DMS114 treated with DMSO at 0.1 percent for 48 hours (cell line): ENCODE results near the gene THADA.

ENCODE experiments used
- DNase-seq: peaks from one replicate; lab custom pipeline; 2025; ENCODE audit not compliant: unreplicated experiment; lab: John Stamatoyannopoulos, UW

Gene THADA

GRCh38 chr2:43258547-43259156 is 337.2 kb downstream of the THADA start:
- no peak for DNase-seq

- DNase-seq, result no peak
Measured at GRCh38 chr2:43255296-43255910, 340.4 kb downstream of the THADA start.

GRCh38 chr2:43254331-43254730 is 341.5 kb downstream of the THADA start:
- DNase-seq, result no peak

- no peak for DNase-seq
Measured at GRCh38 chr2:43251171-43251731, 344.6 kb downstream of the THADA start.

- DNase-seq, result no peak
Measured at GRCh38 chr2:43250015-43250414, 345.8 kb downstream of the THADA start.

- no peak for DNase-seq
Measured at GRCh38 chr2:43248621-43249020, 347.2 kb downstream of the THADA start.

- DNase-seq, result no peak
Measured at GRCh38 chr2:43246641-43247040, 349.2 kb downstream of the THADA start.

- DNase-seq, result no peak
Measured at GRCh38 chr2:43241558-43241957, 354.3 kb downstream of the THADA start.

GRCh38 chr2:43240766-43241150 is 355.1 kb downstream of the THADA start:
- no peak for DNase-seq

- no peak for DNase-seq
Measured at GRCh38 chr2:43239981-43240765, 355.7 kb downstream of the THADA start.

GRCh38 chr2:43238813-43239212 is 357.0 kb downstream of the THADA start:
- no peak for DNase-seq

GRCh38 chr2:43238176-43238575 is 357.7 kb downstream of the THADA start:
- DNase-seq, result no peak

- DNase-seq, result no peak
Measured at GRCh38 chr2:43233218-43234212, 362.3 kb downstream of the THADA start.

- no peak for DNase-seq
Measured at GRCh38 chr2:43230951-43231827, 364.6 kb downstream of the THADA start.

GRCh38 chr2:43230351-43230885 is 365.4 kb downstream of the THADA start:
- no peak for DNase-seq

- no peak for DNase-seq
Measured at GRCh38 chr2:43228756-43229659, 366.8 kb downstream of the THADA start.

- no peak for DNase-seq
Measured at GRCh38 chr2:43228321-43228751, 367.5 kb downstream of the THADA start.

- DNase-seq, result peak; percentile 36
Measured at GRCh38 chr2:43227830-43228281, 368.0 kb downstream of the THADA start.
